MM.1S (cell line): Measurements from ENCODE around the gene CEMIP2.

ENCODE experiments used
- DNase-seq: peaks from one replicate; pipeline ENCODE4 v3.0.0-alpha.2; 2015
- H2AFZ ChIP-seq: fragments of 300-600 bp; sonication (generic); 2 replicates; pipeline ENCODE4 v1.6.0; 2016; ENCODE audit warnings: antibody characterized with exemption, low read length
- H3F3A ChIP-seq: fragments of 300-600 bp; sonication (generic); 2 replicates; pipeline ENCODE4 v1.6.1; 2016; ENCODE audit warnings: mild to moderate bottlenecking, antibody characterized with exemption, low read length, moderate library complexity, mixed read lengths; ENCODE audit not compliant: insufficient read depth
- H3K27ac ChIP-seq: fragments of 300-600 bp; sonication (generic); 2 replicates; pipeline ENCODE4 v1.5.1; 2016; ENCODE audit warnings: mild to moderate bottlenecking, low read length
- H3K27me3 ChIP-seq: fragments of 300-600 bp; sonication (generic); replicated peaks from 2 replicates; pipeline ENCODE4 v1.6.0; 2016; ENCODE audit warnings: low read length; ENCODE audit not compliant: insufficient read depth
- H3K36me3 ChIP-seq: fragments of 300-600 bp; sonication (generic); replicated peaks from 2 replicates; pipeline ENCODE4 v1.6.1; 2016; ENCODE audit warnings: mild to moderate bottlenecking, low read length, mixed read lengths; ENCODE audit not compliant: insufficient read depth
- H3K4me1 ChIP-seq: fragments of 300-600 bp; sonication (generic); 2 replicates; pipeline ENCODE4 v1.6.1; 2016; ENCODE audit warnings: low read length, mixed read lengths
- H3K4me2 ChIP-seq: fragments of 300-600 bp; sonication (generic); 2 replicates; pipeline ENCODE4 v1.6.0; 2016; ENCODE audit warnings: low read depth, low read length
- H3K4me3 ChIP-seq: fragments of 300-600 bp; sonication (generic); 2 replicates; pipeline ENCODE4 v1.5.1; 2016; ENCODE audit warnings: low read length, mixed read lengths
- H3K79me2 ChIP-seq: fragments of 300-600 bp; sonication (generic); 2 replicates; pipeline ENCODE4 v1.6.1; 2016; ENCODE audit warnings: mixed run types, low read length, mixed read lengths
- H3K9ac ChIP-seq: fragments of 300-600 bp; sonication (generic); 2 replicates; pipeline ENCODE4 v1.6.1; 2016; ENCODE audit warnings: low read length, mixed read lengths
- H3K9me2 ChIP-seq: fragments of 300-600 bp; sonication (generic); replicated peaks from 2 replicates; pipeline ENCODE4 v1.6.1; 2016; ENCODE audit warnings: mild to moderate bottlenecking, low read length, mixed read lengths; ENCODE audit not compliant: insufficient read depth
- H3K9me3 ChIP-seq: fragments of 300-600 bp; sonication (generic); replicated peaks from 2 replicates; pipeline ENCODE4 v1.6.1; 2016; ENCODE audit warnings: mild to moderate bottlenecking, low read length, mixed read lengths; ENCODE audit not compliant: insufficient read depth
- H4K20me1 ChIP-seq: fragments of 300-600 bp; sonication (generic); 2 replicates; pipeline ENCODE4 v1.6.1; 2016; ENCODE audit warnings: mild to moderate bottlenecking, low read length, moderate library complexity, mixed read lengths; ENCODE audit not compliant: insufficient read depth
- EZH2 ChIP-seq: fragments of 300-600 bp; sonication (generic); optimal IDR thresholded peaks from 2 replicates; pipeline ENCODE3; 2017; ENCODE audit warnings: low read depth, mild to moderate bottlenecking, antibody characterized with exemption, low read length, mixed read lengths
- EZH2phosphoT487 ChIP-seq: fragments of 300-600 bp; sonication (generic); IDR thresholded peaks from 2 replicates; pipeline ENCODE4 v1.6.1; 2018; ENCODE audit warnings: antibody characterized with exemption, low read length
- TF ChIP-seq, protein P1 (sequence below): fragments of 300-600 bp; sonication (generic); IDR thresholded peaks from 2 replicates; pipeline ENCODE4 v1.5.1; 2016; ENCODE audit warnings: antibody characterized with exemption, low read length, mixed read lengths

CEMIP2 gene

DNA sequence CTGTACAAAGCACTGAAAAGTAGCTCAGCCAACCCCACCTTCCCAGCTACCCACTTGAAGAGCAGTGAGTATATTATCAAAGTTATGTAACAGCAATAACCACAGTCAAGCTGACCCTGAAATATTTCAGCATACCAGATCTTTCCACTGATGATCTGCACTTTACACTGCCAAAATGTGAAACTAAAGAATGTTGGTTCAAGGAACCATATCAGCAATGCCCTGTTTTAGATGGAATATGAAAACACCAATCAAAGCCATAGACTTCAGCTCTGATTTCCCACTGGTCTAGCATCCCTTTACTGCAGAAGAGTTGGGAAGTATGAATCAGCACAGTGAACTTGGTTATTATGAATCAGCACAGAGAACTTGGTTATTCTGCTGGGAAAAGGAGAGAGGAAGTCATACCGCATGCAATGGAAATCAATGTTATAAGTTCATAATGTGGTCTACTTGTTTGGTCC, 20.0 kb downstream of the CEMIP2 start:
- Histone ChIP-seq H3F3A (no peaks in the 10 kb centered on the region), H3K9me3 (no peaks in the 10 kb centered on the region), H3K27ac (no peak overlapping the region), H3K79me2 (no peaks in the 10 kb centered on the region), H3K9ac (no peak overlapping the region), H2AFZ (no peak overlapping the region), H3K4me2 (no peak overlapping the region), H3K27me3 (no peaks in the 10 kb centered on the region), H3K4me3 (no peak overlapping the region), H3K36me3 (no peaks in the 10 kb centered on the region), H4K20me1 (no peaks in the 10 kb centered on the region), H3K4me1 (no peaks in the 10 kb centered on the region), H3K9me2 (no peaks in the 10 kb centered on the region)
- DNase-seq: no peak
- TF ChIP-seq EZH2phosphoT487 (no peak), EZH2 (no peak)
- TF ChIP-seq, protein P1, sequence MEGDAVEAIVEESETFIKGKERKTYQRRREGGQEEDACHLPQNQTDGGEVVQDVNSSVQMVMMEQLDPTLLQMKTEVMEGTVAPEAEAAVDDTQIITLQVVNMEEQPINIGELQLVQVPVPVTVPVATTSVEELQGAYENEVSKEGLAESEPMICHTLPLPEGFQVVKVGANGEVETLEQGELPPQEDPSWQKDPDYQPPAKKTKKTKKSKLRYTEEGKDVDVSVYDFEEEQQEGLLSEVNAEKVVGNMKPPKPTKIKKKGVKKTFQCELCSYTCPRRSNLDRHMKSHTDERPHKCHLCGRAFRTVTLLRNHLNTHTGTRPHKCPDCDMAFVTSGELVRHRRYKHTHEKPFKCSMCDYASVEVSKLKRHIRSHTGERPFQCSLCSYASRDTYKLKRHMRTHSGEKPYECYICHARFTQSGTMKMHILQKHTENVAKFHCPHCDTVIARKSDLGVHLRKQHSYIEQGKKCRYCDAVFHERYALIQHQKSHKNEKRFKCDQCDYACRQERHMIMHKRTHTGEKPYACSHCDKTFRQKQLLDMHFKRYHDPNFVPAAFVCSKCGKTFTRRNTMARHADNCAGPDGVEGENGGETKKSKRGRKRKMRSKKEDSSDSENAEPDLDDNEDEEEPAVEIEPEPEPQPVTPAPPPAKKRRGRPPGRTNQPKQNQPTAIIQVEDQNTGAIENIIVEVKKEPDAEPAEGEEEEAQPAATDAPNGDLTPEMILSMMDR: no peak

DNA sequence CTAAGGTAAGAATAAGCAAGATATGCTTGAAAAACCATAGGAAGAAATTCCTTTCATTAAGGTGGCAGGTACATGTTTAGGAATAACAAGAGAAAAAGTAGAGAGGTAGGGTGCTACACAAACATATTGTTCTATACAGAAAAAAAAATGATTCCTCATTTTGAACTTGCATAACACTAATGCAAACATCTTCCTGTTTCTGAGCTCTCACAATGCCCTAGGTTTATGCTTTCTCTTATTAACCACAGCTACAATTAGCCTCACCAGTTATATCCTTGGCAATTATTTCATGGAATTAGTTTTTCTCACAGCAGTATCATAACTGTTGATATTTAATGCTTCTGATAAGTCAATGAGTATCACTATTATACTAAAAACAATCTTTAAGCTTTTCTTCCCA, 20.7 kb downstream of the CEMIP2 start:
- H3K4me1 ChIP-seq: no peaks in the 10 kb centered on the region
- H3K9ac ChIP-seq: no peak overlapping the region
- H3F3A ChIP-seq: no peaks in the 10 kb centered on the region
- DNase-seq: no peak
- H3K27me3 ChIP-seq: no peaks in the 10 kb centered on the region
- H3K4me2 ChIP-seq: no peak overlapping the region
- H3K36me3 ChIP-seq: no peaks in the 10 kb centered on the region
- TF ChIP-seq EZH2 (no peak), EZH2phosphoT487 (no peak)
- TF ChIP-seq, protein P1: no peak
- H3K79me2 ChIP-seq: no peaks in the 10 kb centered on the region
- no peaks in the 10 kb centered on the region for H3K9me2 ChIP-seq
- no peaks in the 10 kb centered on the region for H3K9me3 ChIP-seq
- H2AFZ ChIP-seq: no peak overlapping the region
- H3K4me3 ChIP-seq: no peak overlapping the region
- H4K20me1 ChIP-seq: no peaks in the 10 kb centered on the region
- H3K27ac ChIP-seq: no peak overlapping the region

DNA sequence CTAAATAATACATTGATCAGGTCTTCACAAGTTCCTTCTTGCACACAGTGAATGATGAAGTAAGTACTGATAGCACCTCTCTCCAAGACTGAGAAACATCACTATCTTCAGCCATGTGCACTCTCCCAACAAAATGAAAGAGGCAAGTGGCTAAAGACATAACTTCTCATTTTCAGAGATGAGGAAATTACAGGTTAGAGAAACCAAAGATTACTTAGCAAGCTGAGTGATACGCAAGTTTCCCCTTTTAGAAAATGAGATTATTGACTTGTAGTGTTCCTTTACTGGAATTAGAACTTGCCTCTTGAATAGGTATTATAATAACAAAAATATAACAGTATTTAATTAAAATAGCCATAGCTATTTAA, 21.6 kb downstream of the CEMIP2 start:
- H4K20me1 ChIP-seq: no peaks in the 10 kb centered on the region
- H3K79me2 ChIP-seq: no peaks in the 10 kb centered on the region
- no peak for TF ChIP-seq EZH2phosphoT487
- TF ChIP-seq, protein P1: no peak
- no peak for TF ChIP-seq EZH2
- no peaks in the 10 kb centered on the region for H3K36me3 ChIP-seq
- H3K4me2 ChIP-seq: no peak overlapping the region
- no peaks in the 10 kb centered on the region for H3K9me2 ChIP-seq
- no peaks in the 10 kb centered on the region for H3K9me3 ChIP-seq
- no peak overlapping the region for H3K9ac ChIP-seq
- no peaks in the 10 kb centered on the region for H3F3A ChIP-seq
- H3K4me3 ChIP-seq: no peak overlapping the region
- H3K27ac ChIP-seq: no peak overlapping the region
- no peaks in the 10 kb centered on the region for H3K27me3 ChIP-seq
- no peak for DNase-seq
- H2AFZ ChIP-seq: no peak overlapping the region
- H3K4me1 ChIP-seq: no peaks in the 10 kb centered on the region
